H1 (cell line): ENCODE measurements around the gene NT5C. TPM values are rescaled to one million over a fixed set of nuclear protein-coding genes. Genes with fewer than 3 reads are reported as not detected.

ENCODE experiments used
- E2F6 ChIP-seq: IDR thresholded peaks from 2 replicates; pipeline ENCODE4 v1.6.1; 2012; ENCODE audit warnings: inconsistent platforms
- polyA plus RNA-seq, 7 experiments: library from polyadenylated mRNA; depleted of rRNA in 3 of 7; stranded (reverse) in 5 of 7; unstranded in 2 of 7; fragments of >200 nt in 5 of 7; fragments of 200-250 nt in 2 of 7; gene quantifications; 1 replicate in 5 of 7; 2 replicates in 1 of 7; 4 replicates in 1 of 7; pipeline versions ENCODE4 v1.2.1 to v1.2.3, GENCODE V29; 2011 to 2013; ENCODE audit warnings: missing spikeins in 2 of 7, mixed read lengths in 2 of 7
- total RNA-seq: library from RNA; stranded (reverse); fragmentation: NEBNext Ultra II Directional; extraction: Animal tissue kit (Norgen Biotek cat#: 25700); gene quantifications from 2 replicates; pipeline ENCODE4 v1.2.1, GENCODE V29; 2021

The NT5C gene
- total and polyA plus RNA-seq, 2 of the 8 experiments (the other 6 are each of a cell fraction or from before 2014, with no cell fraction given) = 52.1 to 66.4 TPM

DNA sequence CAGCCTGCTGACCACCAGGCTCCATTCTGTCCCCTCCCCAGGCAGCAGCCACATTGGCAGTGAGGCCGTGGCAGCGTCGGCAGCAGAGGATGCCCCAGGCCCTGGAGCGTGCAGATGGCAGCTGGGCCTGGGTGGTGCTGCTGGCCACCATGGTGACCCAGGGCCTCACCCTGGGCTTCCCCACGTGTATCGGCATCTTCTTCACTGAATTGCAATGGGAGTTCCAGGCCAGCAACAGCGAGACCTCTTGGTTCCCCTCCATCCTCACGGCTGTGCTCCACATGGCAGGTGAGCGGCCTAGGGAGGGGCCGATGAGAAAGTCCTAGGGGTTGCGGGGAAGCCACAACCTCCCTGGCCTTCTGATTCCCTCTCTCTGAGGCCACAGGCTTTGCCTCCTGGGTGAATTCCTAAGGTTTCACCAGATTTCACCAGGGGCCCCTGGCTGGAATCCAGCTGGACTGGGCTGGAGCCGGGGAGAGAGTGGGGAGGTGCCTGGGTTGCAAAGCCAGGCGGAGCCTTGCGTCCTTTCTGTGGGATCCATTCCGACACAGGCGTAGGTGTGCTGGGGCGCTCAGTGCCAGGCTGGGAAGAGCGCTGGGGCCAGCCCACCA, 37.9 kb downstream of the NT5C start (continued):
- no peak for TF ChIP-seq E2F6
